Renal cortical epithelial cell (primary cell): ENCODE results near the gene MBIP. TPM values are rescaled to one million over a fixed set of nuclear protein-coding genes. Genes with fewer than 3 reads are reported as not detected.
A peak's percentile ranks its signal among the peaks of the same experiment; 100 is the strongest.
"Not testable (repeated sequence)": the region's sequence is repeated elsewhere in the genome, so short reads cannot be mapped to it uniquely, and the experiment has no call there.

ENCODE experiments used
- DNase-seq: peaks from one replicate; pipeline ENCODE4 v3.0.0-alpha.2; 2011; ENCODE audit warnings: low read depth
- total RNA-seq: library from RNA; depleted of rRNA; stranded (reverse); fragments of >200 nt; gene quantifications from 2 replicates; pipeline ENCODE4 v1.2.3, GENCODE V29; 2014

The MBIP gene, protein sequence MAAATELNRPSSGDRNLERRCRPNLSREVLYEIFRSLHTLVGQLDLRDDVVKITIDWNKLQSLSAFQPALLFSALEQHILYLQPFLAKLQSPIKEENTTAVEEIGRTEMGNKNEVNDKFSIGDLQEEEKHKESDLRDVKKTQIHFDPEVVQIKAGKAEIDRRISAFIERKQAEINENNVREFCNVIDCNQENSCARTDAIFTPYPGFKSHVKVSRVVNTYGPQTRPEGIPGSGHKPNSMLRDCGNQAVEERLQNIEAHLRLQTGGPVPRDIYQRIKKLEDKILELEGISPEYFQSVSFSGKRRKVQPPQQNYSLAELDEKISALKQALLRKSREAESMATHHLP
- total RNA-seq, result 11.5 and 24.2 TPM in 2 replicates

GRCh38 chr14:36320200-36320896, at the start of gene MBIP:
Gene MBIP (minus strand): TSS chr14:36320637. CDS start chr14:36320588, 49 bp downstream.
- peak; percentile 94 for DNase-seq

GRCh38 chr14:36367985-36368774, 47.7 kb upstream of the MBIP start:
- DNase-seq, result no peak

DNA sequence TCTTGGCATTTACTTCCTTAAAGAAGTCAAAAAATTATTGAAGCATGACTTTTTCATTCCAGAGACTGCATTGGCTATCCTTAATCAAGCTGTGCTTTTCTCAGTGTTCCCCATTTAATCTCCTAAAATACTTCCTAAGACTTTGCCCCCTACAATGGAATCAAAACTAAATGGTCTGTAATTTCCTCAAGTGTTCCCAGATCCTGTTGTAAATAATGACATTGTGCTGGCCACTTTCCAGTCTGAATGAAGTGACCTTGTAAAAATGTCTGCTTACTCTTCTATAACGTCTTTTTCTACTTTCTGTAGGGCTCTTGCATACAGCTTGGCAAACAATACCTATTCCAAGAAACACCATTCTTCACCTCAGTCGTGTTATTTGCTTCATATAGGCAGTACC, 45.3 kb upstream of the MBIP start:
- DNase-seq, result peak; percentile 42

- DNase-seq, result peak; percentile 66
Measured at GRCh38 chr14:36363704-36364103, 43.3 kb upstream of the MBIP start.

DNA sequence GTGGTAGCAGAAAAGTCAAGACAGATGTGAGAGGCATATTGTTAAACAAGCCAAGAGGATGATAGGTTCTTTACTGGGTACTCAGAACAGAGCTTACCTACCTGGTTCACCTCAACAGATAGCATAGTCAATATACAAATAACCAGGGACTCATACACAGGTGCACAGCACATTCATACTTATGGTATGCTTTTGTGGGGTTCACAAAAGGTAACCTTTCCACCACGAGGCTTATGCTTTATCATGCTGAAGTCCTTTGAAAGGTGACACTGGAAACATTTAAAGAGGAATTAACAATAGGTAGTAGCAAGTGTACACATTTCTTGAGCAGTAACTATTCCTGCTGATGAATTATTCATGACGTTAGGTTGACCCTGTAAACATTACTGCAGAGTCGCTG, 42.2 kb upstream of the MBIP start:
- DNase-seq, result no peak

- DNase-seq, result no peak
Measured at GRCh38 chr14:36361210-36361853, 40.9 kb upstream of the MBIP start.

GRCh38 chr14:36356862-36357261, 36.4 kb upstream of the MBIP start:
- no peak for DNase-seq

GRCh38 chr14:36346052-36346451, 25.6 kb upstream of the MBIP start:
- DNase-seq, result no peak

DNA sequence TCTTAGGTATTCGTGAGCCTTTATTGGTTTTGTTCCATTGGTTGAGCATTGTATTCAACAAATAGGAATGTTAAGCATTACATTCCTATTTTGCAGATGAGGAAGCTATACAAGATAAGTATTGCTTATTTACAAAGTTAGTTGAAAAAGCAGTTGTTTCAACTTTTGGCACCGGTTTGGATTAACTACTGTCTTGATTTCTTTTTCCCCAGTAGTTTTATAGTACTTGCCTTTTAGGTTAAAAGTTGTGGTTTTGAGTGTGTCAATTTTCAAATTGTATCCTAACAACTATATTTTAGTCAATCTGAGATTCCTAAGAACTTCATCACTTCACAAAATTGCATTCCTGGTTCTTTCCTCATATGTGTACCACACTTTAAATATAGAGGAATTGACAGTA, 23.8 kb upstream of the MBIP start:
- DNase-seq, result peak; percentile 65

- DNase-seq, result not testable (repeated sequence)
Measured at GRCh38 chr14:36341811-36342210, 21.4 kb upstream of the MBIP start.

DNA sequence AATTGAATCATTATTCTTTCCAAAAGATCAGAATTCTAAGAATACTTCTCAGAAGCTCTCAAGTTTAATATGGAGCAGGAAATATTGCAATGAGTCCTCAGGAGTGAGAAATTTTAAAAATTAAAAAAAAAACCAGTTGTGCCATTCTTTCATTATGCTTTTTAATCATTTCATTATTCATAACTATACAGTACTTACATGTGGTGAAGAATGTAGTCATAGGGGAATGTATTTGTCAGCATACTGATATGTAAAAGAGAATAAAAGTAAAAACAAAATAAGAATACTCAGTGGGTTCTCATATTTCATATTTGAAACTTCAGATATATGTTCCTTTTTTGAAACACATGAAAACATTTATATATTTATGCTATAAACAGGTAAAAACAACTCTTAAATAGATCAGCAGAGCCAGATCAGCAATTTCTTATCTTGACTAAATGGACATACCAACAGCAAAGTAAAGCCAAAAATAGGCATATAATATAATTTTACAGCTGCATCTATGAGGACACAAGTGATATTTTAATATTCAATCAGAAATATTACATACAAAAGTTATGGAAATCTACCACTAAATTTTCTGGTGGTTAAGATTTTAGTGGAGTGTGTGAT, 19.9 kb upstream of the MBIP start:
- DNase-seq, result no peak

DNA sequence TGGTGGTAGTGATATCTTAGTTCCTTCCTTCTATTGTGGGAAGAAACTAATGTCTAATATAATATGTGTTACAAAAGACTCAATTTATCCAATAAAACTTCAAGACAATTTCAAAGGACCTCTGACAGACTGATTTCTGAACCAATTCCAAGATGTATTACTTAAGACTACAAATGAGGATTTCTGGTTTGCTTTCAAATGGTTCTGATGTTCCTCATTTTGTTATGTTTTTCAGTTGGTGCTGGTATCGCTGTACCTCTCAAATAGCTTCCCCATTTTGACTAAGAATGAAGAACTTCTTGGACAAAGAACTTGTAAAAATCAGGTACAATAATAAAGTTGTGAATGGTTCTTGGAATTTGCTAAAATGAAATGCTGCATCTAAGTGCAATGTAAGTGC, 19.4 kb upstream of the MBIP start:
- DNase-seq, result no peak

DNA sequence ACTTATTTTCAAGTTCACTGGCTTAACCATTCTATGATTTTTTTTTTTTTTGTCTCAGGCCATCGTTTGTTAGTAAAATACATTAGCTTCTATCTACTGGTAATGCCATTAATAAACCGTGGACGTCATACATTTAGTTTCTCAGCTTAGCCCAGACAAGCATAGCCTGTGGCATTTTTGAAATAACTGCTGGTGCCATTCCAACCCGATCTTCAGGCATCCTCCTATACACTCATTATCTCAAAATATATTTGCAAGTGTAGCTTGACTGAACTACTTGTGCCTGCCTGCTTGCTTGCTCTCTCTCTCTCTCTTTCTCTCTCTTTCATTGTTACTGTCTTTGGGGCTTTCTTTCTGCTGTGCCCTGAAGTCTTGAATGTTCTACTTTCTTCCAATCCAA, 12.7 kb upstream of the MBIP start:
- DNase-seq, result no peak

- DNase-seq, result not testable (repeated sequence)
Measured at GRCh38 chr14:36327573-36327972, 7.1 kb upstream of the MBIP start.

DNA sequence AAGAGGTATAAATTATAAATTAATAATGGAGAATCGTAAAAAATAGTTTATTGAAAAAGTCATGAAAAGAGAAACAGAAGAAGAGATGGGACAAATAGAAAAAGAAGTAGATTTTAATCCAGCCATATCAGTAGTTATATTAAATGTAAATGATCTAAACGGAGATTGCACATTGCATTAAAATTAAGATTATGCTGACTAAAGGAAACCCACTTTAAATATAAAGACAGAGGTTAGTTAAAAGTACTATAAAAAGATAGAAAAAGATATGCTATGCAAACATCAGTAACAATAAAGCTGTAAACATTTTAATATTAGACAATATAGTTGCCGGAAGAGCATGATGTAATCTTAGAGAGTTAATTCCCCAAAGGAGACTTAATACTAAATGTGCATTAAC, 5.4 kb upstream of the MBIP start:
- DNase-seq, result no peak

- DNase-seq, result no peak
Measured at GRCh38 chr14:36324897-36325296, 4.5 kb upstream of the MBIP start.

DNA sequence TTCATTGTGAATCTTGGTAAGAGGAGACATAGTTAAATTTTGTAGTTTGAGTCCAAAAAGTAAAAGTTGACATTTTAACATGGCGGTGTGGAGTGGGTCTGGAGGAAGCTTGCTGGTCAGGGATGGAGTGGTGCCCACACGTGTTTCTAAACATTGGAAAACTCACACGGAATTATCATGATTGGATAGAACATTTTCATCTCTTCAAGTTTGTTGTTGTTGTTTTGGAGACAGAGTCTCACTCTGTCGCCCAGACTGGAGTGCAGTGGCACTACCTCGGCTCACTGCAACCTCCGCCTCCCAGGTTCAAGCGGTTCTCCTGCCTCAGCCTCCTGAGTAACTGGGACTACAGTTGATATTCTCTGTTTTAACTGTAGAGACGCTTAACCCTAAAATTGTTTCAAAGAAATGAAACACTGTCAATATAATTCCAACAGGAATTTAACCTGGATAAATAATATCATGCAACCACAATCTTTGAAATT, 502 bp upstream of the MBIP start:
- no peak for DNase-seq

DNA sequence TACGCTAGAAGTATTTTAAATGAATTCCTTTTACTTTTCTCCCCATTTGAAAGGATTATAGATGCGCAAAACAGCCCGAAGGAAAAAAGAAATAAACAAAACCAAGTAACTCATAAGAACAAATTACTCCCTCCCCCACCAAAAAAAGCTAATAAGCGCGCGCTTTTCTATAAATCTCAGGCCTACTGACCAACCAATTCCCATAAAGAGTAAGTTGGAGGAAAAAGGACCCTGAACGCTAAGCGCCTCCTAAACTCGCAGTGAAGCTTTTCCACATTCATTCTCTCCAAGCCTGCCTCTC, 588 bp downstream of the MBIP start:
- DNase-seq, result no peak

- DNase-seq, result peak; percentile 55
Measured at GRCh38 chr14:36317650-36318049, 2.8 kb downstream of the MBIP start.

DNA sequence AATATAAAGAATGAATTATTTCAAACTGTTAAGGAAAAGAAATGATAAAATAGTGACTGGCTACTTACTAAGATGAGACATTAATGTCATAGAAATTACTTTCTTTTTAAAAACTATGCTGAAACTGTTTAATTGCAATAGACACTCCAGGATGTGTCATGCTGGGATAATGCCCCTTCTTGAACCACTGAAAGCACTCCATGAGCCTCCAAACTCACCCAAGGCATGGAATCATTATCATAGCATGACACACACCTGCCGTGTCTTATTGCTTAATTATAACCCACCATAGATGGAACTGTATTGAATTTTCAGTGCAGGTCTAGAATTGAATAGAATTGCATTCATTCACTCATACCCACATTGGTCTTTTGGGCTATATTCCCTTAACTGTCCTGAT, 4.3 kb downstream of the MBIP start:
- no peak for DNase-seq

DNA sequence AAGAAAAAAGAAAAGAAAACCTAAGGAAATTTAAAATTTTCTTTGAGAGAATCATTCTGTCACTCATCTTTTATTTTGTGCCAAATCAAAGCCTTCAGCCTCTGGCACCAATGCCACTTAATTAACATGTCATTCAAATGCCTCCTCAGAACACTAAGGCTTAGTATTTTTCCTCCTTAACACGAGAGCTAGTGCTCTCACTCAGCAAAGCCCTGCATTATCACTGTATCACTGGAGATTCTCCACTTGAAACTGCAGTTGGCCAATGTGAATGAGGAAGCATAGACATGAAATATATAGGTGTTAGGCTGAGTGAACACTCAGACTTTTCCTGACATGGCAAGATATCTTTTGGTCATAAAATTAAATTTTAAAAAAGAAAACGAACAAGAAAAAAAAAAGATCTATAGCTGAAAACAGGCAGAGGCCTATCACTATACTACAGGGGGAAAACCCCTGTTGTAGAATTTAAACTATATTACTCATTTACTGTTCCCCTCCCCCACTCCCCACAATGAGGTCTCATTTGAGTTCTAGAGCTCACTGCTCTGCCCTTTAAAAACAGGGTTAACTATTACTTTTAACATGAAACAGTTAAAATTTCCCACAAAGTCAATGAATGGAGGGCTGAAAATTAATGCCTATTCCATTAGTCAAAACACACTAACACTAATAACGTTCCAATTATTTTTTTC, 5.1 kb downstream of the MBIP start:
- DNase-seq, result no peak
